Left cardiac atrium (tissue), 4 donors: ENCODE data around the gene CKMT2. TPM values are rescaled to one million over a fixed set of nuclear protein-coding genes. Genes with fewer than 3 reads are reported as not detected.

Source experiments
- ATAC-seq, 2 donors: fragments of 200-7000 bp; cut with Tn5 transposase; one replicate each; pipeline ENCODE4 v1.9.1; 2020; ENCODE audit warnings: mild to moderate bottlenecking in 2 of 2, moderate library complexity in 2 of 2
- DNase-seq: peaks from one replicate; pipeline ENCODE4 v3.0.0-alpha.2; 2020
- intact Hi-C, 2 donors: fragments of 100-400 bp; cut with DNase I; formaldehyde crosslinking; loops; one replicate each; pipeline versions ENCODE4 v1.14.1 to v1.15.1; 2022 to 2023
- long read RNA-seq: library from polyadenylated mRNA; unstranded; transcript quantifications from one replicate; pipeline ENCODE4 v2.0.0, GENCODE V29; 2021
- total RNA-seq, 2 donors: library from RNA; stranded (reverse); fragmentation: NEBNext Ultra II Directional; extraction: Animal tissue kit (Norgen Biotek cat#: 25700); gene quantifications; one replicate each; pipeline ENCODE4 v1.2.1, GENCODE V29; 2021
- donor health status: DM: no; HTN: yes; CAD: no.
- donor health status: DM: no; HTN: yes; CAD: no; lungs with severe emphysema.
- donor health status: DM: yes; HTN: yes; CAD: no.
- donor health status: Dilated cardiomyopathy.

The CKMT2 gene
- 100 to 1,000 TPM; 742 to 839 TPM for total RNA-seq
- long read RNA-seq, transcript CKMT2-201 (10 exons, 1,512 nt), result major isoform, 404 of 623 reads
- long read RNA-seq, transcript CKMT2-202 (11 exons, 1,637 nt), result minor isoform, 12 of 623 reads
- long read RNA-seq, transcript CKMT2-203 (10 exons, 1,479 nt), result minor isoform, 116 of 623 reads
- long read RNA-seq, partial matches to known transcripts, result 50 of 623 reads
- long read RNA-seq, other reads (novel, unspliced or antisense), result 37 of 623 reads

GRCh38 chr5:81233080-81233634, at the start of gene CKMT2:
Gene CKMT2 (plus strand): TSS chr5:81233322. CDS start chr5:81251133, 17,811 bp downstream.
- DNase-seq (peak; percentile 89), ATAC-seq (peak; percentile 84 to 93)
- intact Hi-C loops, result no loop called here

GRCh38 chr5:81183811-81184748, 49.0 kb upstream of the CKMT2 start:
- ATAC-seq (no peak), DNase-seq (no peak)
- intact Hi-C loops, result no loop called here

- no peak for DNase-seq
- intact Hi-C loops, result no loop called here
- no peak for ATAC-seq
Observed at GRCh38 chr5:81184749-81185110, 48.4 kb upstream of the CKMT2 start.

GRCh38 chr5:81187885-81188284, 45.2 kb upstream of the CKMT2 start:
- peak; percentile 73 to 79 for ATAC-seq
- DNase-seq, result peak; percentile 56
- intact Hi-C loops, result no loop called here

GRCh38 chr5:81188962-81189361, 44.2 kb upstream of the CKMT2 start:
- DNase-seq (no peak), ATAC-seq (peak in 1 of 2 donors; percentile 53)
- intact Hi-C loops, result no loop called here

- no peak for DNase-seq
- intact Hi-C loops, result loop anchor here (5.0 to 10.0 kb wide), 2 partner anchors 503 to 705 kb away; partner anchors contain the start of gene FAM151B (in 2 of the 2)
- ATAC-seq, result peak; percentile 58 to 66
Observed at GRCh38 chr5:81189875-81190498, 43.1 kb upstream of the CKMT2 start.

GRCh38 chr5:81191726-81192372, 41.3 kb upstream of the CKMT2 start:
- DNase-seq (no peak), ATAC-seq (no peak)
- intact Hi-C loops, result loop anchor here (5.0 to 10.0 kb wide), 2 partner anchors 505 to 707 kb away; partner anchors contain the start of gene FAM151B (in 2 of the 2)

- DNase-seq (no peak), ATAC-seq (no peak)
- intact Hi-C loops, result loop anchor here (5.0 to 10.0 kb wide), 2 partner anchors 505 to 708 kb away; partner anchors contain the start of gene FAM151B (in 2 of the 2)
Observed at GRCh38 chr5:81192373-81192750, 40.8 kb upstream of the CKMT2 start.

- DNase-seq (peak; percentile 85), ATAC-seq (peak; percentile 96 to 97)
- intact Hi-C loops, result loop anchor here (5.0 to 10.0 kb wide), 3 partner anchors 103 to 710 kb away; partner anchors contain the start of gene FAM151B (in 2 of the 2)
Observed at GRCh38 chr5:81194633-81195334, 38.3 kb upstream of the CKMT2 start.

- intact Hi-C loops, result loop anchor here (5.0 to 10.0 kb wide), 2 partner anchors 102 to 711 kb away; partner anchors contain the start of gene FAM151B (in 2 of the 2)
- ATAC-seq, result peak; percentile 32 to 77
Observed at GRCh38 chr5:81195335-81195929, 37.7 kb upstream of the CKMT2 start.

GRCh38 chr5:81202655-81203054, 30.5 kb upstream of the CKMT2 start:
- intact Hi-C loops, result no loop called here
- DNase-seq (no peak), ATAC-seq (peak; percentile 21 to 84)

More at GRCh38 chr5:81195335-81195929, 37.7 kb upstream of the CKMT2 start:
- DNase-seq, result no peak

- ATAC-seq, result no peak
- intact Hi-C loops, result no loop called here
- DNase-seq, result no peak
Observed at GRCh38 chr5:81203729-81204128, 29.4 kb upstream of the CKMT2 start.

- ATAC-seq, result no peak
- intact Hi-C loops, result no loop called here
- DNase-seq, result no peak
Observed at GRCh38 chr5:81204205-81204604, 28.9 kb upstream of the CKMT2 start.

- intact Hi-C loops, result no loop called here
- ATAC-seq, result no peak
- no peak for DNase-seq
Observed at GRCh38 chr5:81205058-81205457, 28.1 kb upstream of the CKMT2 start.

- intact Hi-C loops, result no loop called here
- ATAC-seq (no peak), DNase-seq (no peak)
Observed at GRCh38 chr5:81207009-81207408, 26.1 kb upstream of the CKMT2 start.

GRCh38 chr5:81208904-81209303, 24.2 kb upstream of the CKMT2 start:
- intact Hi-C loops, result no loop called here
- no peak for ATAC-seq
- no peak for DNase-seq

- DNase-seq (no peak), ATAC-seq (no peak)
- intact Hi-C loops, result no loop called here
Observed at GRCh38 chr5:81209386-81209785, 23.7 kb upstream of the CKMT2 start.
